H1 (cell line): ENCODE results near the gene PLTP.

ENCODE experiments used
- CBX5 ChIP-seq: fragments of 300-800, 300-1000 bp; sonication (generic); IDR thresholded peaks from 2 replicates; pipeline ENCODE4 v1.7.1; 2016; ENCODE audit warnings: antibody characterized with exemption, low read length, low read depth
- CHD2 ChIP-seq: IDR thresholded peaks from 2 replicates; pipeline ENCODE4 v1.6.1; 2012; ENCODE audit warnings: low read length, improper control_type of control experiment
- POLR2A ChIP-seq, 2 experiments: IDR thresholded peaks; 1 replicate in 1 of 2; 2 replicates in 1 of 2; pipeline ENCODE4 v1.6.1; 2011; ENCODE audit warnings: low read depth in 2 of 2, low read length in 2 of 2, mild to moderate bottlenecking in 2 of 2; ENCODE audit errors: control extremely low read depth in 1 of 2
- TEAD4 ChIP-seq: IDR thresholded peaks from 2 replicates; pipeline ENCODE4 v1.6.1; 2012; ENCODE audit warnings: low read depth, low read length, inconsistent platforms, mixed read lengths

- TF ChIP-seq POLR2A (IDR thresholded peaks at IDR 0.05; ENCODE audit: control extremely low read depth in 1 of 2, low read depth in 2 of 2, low read length in 2 of 2), result no peak
- TF ChIP-seq CHD2, result no peak
- no peak for TF ChIP-seq TEAD4
- TF ChIP-seq CBX5, result no peak
These were observed 40.2 kb upstream of the PLTP start for GRCh38 chr20:45951925-45952834.
